Mesendoderm (in vitro differentiated cells): Measurements from ENCODE around the gene CHRM4.
"Not testable (repeated sequence)": the region's sequence is repeated elsewhere in the genome, so short reads cannot be mapped to it uniquely, and the experiment has no call there.

Experiments used
- DNase-seq: peaks from one replicate; pipeline ENCODE4 v3.0.0; 2013
- H2AK5ac ChIP-seq: 2 replicates; pipeline ENCODE4 v1.6.1; 2013; ENCODE audit warnings: low read length, inconsistent platforms
- H2BK120ac ChIP-seq: 2 replicates; pipeline ENCODE4 v1.6.1; 2013; ENCODE audit warnings: low read depth, mild to moderate bottlenecking, low read length, moderate library complexity, mixed read lengths
- H2BK15ac ChIP-seq: replicated peaks from 2 replicates; pipeline ENCODE4 v1.6.1; 2013; ENCODE audit warnings: low read depth, mild to moderate bottlenecking, moderate library complexity
- H2BK5ac ChIP-seq: 2 replicates; pipeline ENCODE4 v1.6.1; 2013; ENCODE audit warnings: low read length, inconsistent platforms
- H3K18ac ChIP-seq: 2 replicates; pipeline ENCODE4 v1.6.1; 2013; ENCODE audit warnings: mild to moderate bottlenecking, low read length, mixed read lengths
- H3K23ac ChIP-seq: one replicate; pipeline ENCODE4 v1.6.1; 2013; ENCODE audit warnings: low read length
- H3K27ac ChIP-seq: 2 replicates; pipeline ENCODE4 v1.5.1; 2013; ENCODE audit warnings: low read depth, mild to moderate bottlenecking, inconsistent platforms, low read length, moderate library complexity
- H3K27me3 ChIP-seq: 2 replicates; pipeline ENCODE4 v1.6.1; 2013; ENCODE audit warnings: low read length, control low read depth, mild to moderate bottlenecking, inconsistent platforms; ENCODE audit not compliant: insufficient read depth, poor library complexity
- H3K36me3 ChIP-seq: 2 replicates; pipeline ENCODE4 v1.6.1; 2013; ENCODE audit warnings: low read length, inconsistent platforms; ENCODE audit not compliant: control insufficient read depth, insufficient read depth
- H3K4ac ChIP-seq: one replicate; pipeline ENCODE4 v1.6.1; 2013; ENCODE audit warnings: low read depth, mild to moderate bottlenecking, low read length, moderate library complexity
- H3K4me1 ChIP-seq: 2 replicates; pipeline ENCODE4 v1.6.1; 2013; ENCODE audit warnings: low read depth, low read length, inconsistent platforms; ENCODE audit not compliant: control insufficient read depth
- H3K4me2 ChIP-seq: 2 replicates; pipeline ENCODE4 v1.6.1; 2013; ENCODE audit warnings: low read length
- H3K4me3 ChIP-seq: 2 replicates; pipeline ENCODE4 v1.5.1; 2013; ENCODE audit warnings: mild to moderate bottlenecking, low read length
- H3K56ac ChIP-seq: one replicate; pipeline ENCODE4 v1.6.1; 2013; ENCODE audit warnings: low read length
- H3K79me1 ChIP-seq: 2 replicates; pipeline ENCODE4 v1.6.1; 2013; ENCODE audit warnings: low read length, inconsistent platforms
- H3K79me2 ChIP-seq: 2 replicates; pipeline ENCODE4 v1.6.1; 2013; ENCODE audit warnings: mild to moderate bottlenecking, low read length; ENCODE audit not compliant: control insufficient read depth, insufficient read depth
- H3K9ac ChIP-seq: 2 replicates; pipeline ENCODE4 v1.6.1; 2013; ENCODE audit warnings: low read length, inconsistent platforms
- H4K5ac ChIP-seq: one replicate; pipeline ENCODE4 v1.6.1; 2013; ENCODE audit warnings: low read length
- H4K8ac ChIP-seq: one replicate; pipeline ENCODE4 v1.6.1; 2013; ENCODE audit warnings: low read depth, mild to moderate bottlenecking, control low read depth, low read length, moderate library complexity
- WGBS: extraction: QIAGEN DNeasy Blood & Tissue Kit; methylation state at CpG from one replicate; pipeline ENCODE4 v1.1.7; 2013; ENCODE audit warnings: low lambda C conversion rate, missing lambda C conversion rate; ENCODE audit not compliant: insufficient coverage; ENCODE audit errors: extremely low coverage; 5-methylcytosine and 5-hydroxymethylcytosine counted together

CHRM4 gene

GRCh38 chr11:46376258-46377050 lies 15.1 kb downstream of the CHRM4 start:
- no peak overlapping the region for H2AK5ac ChIP-seq
- no peak overlapping the region for H4K8ac ChIP-seq
- no peaks in the 10 kb centered on the region for H3K4me1 ChIP-seq
- H3K79me2 ChIP-seq, result no peaks in the 10 kb centered on the region
- H3K27me3 ChIP-seq, result no peaks in the 10 kb centered on the region
- DNase-seq, result no peak
- no peak overlapping the region for H3K23ac ChIP-seq
- H3K27ac ChIP-seq, result no peak overlapping the region
- peaks cover 4% of the 10 kb centered on the region for H3K36me3 ChIP-seq
- H2BK120ac ChIP-seq, result no peak overlapping the region
- no peak overlapping the region for H3K18ac ChIP-seq
- no peak overlapping the region for H3K4me3 ChIP-seq
- WGBS, result no CpG with 5 or more reads among the region's 19 CpGs
- no peak overlapping the region for H3K56ac ChIP-seq
- H2BK15ac ChIP-seq, result no peak overlapping the region
- H2BK5ac ChIP-seq, result no peak overlapping the region
- H3K4ac ChIP-seq, result no peak overlapping the region
- no peak overlapping the region for H4K5ac ChIP-seq
- no peak overlapping the region for H3K9ac ChIP-seq
- H3K79me1 ChIP-seq, result no peaks in the 10 kb centered on the region
- H3K4me2 ChIP-seq, result no peak overlapping the region

GRCh38 chr11:46375392-46376101 lies 16.0 kb downstream of the CHRM4 start:
- Histone ChIP-seq H2BK120ac (no peak overlapping the region), H3K18ac (no peak overlapping the region), H2BK5ac (no peak overlapping the region), H3K79me2 (no peaks in the 10 kb centered on the region), H2AK5ac (no peak overlapping the region), H3K4me1 (no peaks in the 10 kb centered on the region), H3K27me3 (no peaks in the 10 kb centered on the region), H3K27ac (no peak overlapping the region), H3K56ac (no peak overlapping the region), H4K8ac (no peak overlapping the region), H3K4ac (no peak overlapping the region), H4K5ac (no peak overlapping the region), H3K23ac (no peak overlapping the region), H3K36me3 (peaks cover 4% of the 10 kb centered on the region), H3K4me3 (no peak overlapping the region), H3K9ac (no peak overlapping the region), H2BK15ac (no peak overlapping the region), H3K4me2 (no peak overlapping the region), H3K79me1 (no peaks in the 10 kb centered on the region)
- no peak for DNase-seq
- WGBS, result no CpG with 5 or more reads among the region's 38 CpGs

GRCh38 chr11:46374815-46375214 lies 16.8 kb downstream of the CHRM4 start:
- Histone ChIP-seq H3K4me1 (no peaks in the 10 kb centered on the region), H2AK5ac (no peak overlapping the region), H3K4ac (no peak overlapping the region), H3K27ac (no peak overlapping the region), H2BK120ac (no peak overlapping the region), H3K27me3 (no peaks in the 10 kb centered on the region), H3K56ac (no peak overlapping the region), H2BK15ac (no peak overlapping the region), H3K36me3 (peaks cover 4% of the 10 kb centered on the region), H4K5ac (no peak overlapping the region), H3K79me2 (no peaks in the 10 kb centered on the region), H2BK5ac (no peak overlapping the region), H3K18ac (no peak overlapping the region), H3K4me2 (no peak overlapping the region), H3K4me3 (no peak overlapping the region), H4K8ac (no peak overlapping the region), H3K9ac (no peak overlapping the region), H3K23ac (no peak overlapping the region), H3K79me1 (no peaks in the 10 kb centered on the region)
- WGBS, result no CpG with 5 or more reads among the region's 15 CpGs
- no peak for DNase-seq

- H3K4me3 ChIP-seq, result no peak overlapping the region
- no peaks in the 10 kb centered on the region for H3K27me3 ChIP-seq
- no peak overlapping the region for H3K27ac ChIP-seq
Measured at GRCh38 chr11:46373787-46374740, 17.5 kb downstream of the CHRM4 start.

GRCh38 chr11:46372501-46372900 lies 19.1 kb downstream of the CHRM4 start:
- H3K79me1 ChIP-seq, H3K23ac ChIP-seq, H3K79me2 ChIP-seq, H2BK15ac ChIP-seq, H3K9ac ChIP-seq, H3K56ac ChIP-seq, H2BK120ac ChIP-seq, H2AK5ac ChIP-seq, H4K5ac ChIP-seq, H4K8ac ChIP-seq, H3K4me3 ChIP-seq, H3K18ac ChIP-seq, H3K4me2 ChIP-seq, H3K27me3 ChIP-seq, H3K4ac ChIP-seq, H3K36me3 ChIP-seq, DNase-seq, H2BK5ac ChIP-seq, H3K4me1 ChIP-seq, H3K27ac ChIP-seq: not testable (repeated sequence)
- no CpG with 5 or more reads among the region's 15 CpGs for WGBS

More at GRCh38 chr11:46373787-46374740, 17.5 kb downstream of the CHRM4 start:
- Histone ChIP-seq H3K18ac (no peak overlapping the region), H3K4me1 (no peaks in the 10 kb centered on the region), H3K4ac (no peak overlapping the region), H2BK120ac (no peak overlapping the region), H3K56ac (no peak overlapping the region), H4K5ac (no peak overlapping the region), H2BK5ac (no peak overlapping the region), H4K8ac (no peak overlapping the region), H3K9ac (no peak overlapping the region), H2BK15ac (no peak overlapping the region), H3K79me1 (no peaks in the 10 kb centered on the region), H3K23ac (no peak overlapping the region), H2AK5ac (no peak overlapping the region), H3K36me3 (peaks cover 4% of the 10 kb centered on the region), H3K79me2 (no peaks in the 10 kb centered on the region), H3K4me2 (no peak overlapping the region)
- DNase-seq, result no peak
- no CpG with 5 or more reads among the region's 30 CpGs for WGBS
